ENCODE measurements around the gene NRG4. TPM values are rescaled to one million over a fixed set of nuclear protein-coding genes. Genes with fewer than 3 reads are reported as not detected.

Gene NRG4, protein sequence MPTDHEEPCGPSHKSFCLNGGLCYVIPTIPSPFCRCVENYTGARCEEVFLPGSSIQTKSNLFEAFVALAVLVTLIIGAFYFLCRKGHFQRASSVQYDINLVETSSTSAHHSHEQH
- 1.4 TPM in 1 of 2 replicates, not detected in the other for polyA plus RNA-seq
- 0.81 TPM in 1 of 2 replicates, not detected in the other for polyA minus RNA-seq

DNA sequence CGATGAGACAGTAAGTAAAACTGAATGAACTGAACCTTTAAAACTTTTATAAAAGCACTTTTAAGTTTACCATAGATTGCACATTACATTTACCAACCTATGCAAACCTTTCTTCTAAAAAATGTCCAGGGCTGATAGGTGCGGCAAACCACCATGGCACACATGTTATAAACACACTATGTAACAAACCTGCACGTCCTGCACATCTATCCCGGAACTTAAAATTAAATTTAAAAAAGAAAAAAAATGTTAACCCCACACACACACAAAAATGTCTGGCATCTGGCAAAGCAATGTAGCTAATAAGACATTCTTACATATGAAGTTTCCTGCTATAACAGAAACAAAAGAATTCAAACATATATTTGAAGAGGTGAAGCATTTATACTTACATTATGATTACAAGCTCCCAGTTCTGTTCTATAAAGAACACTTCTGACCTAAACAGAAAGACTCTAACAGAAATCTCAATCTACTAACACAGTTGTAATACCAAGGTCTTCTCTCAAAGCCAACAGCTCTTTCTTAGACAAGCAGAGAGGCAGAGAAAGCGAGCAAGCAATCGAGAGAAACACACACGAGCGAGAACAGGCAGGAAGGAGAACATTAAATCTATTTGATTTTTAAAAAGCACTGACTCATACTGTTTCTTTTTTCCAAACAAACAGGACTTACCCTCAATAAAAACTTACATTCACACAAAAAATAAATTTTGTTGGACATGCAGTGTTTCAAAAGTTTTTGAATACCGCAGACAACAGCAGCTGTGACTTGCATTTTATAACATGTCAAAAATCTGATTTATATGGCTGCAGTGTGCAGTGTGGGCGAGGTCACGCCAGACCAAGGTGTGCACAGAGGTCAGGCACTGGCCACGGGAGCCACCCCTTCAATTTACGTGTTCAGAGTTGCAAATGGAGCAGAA is at the start of gene NRG4:
Gene NRG4 (minus strand): TSS at position 798 of the 925 bp plus-strand sequence. CDS start 1,194 bp downstream, outside the sequence.
- H2AFZ ChIP-seq (ENCODE audit: low read depth, low read length) = no peak within 1 kb of the TSS
- H3K27me3 ChIP-seq (ENCODE audit: insufficient read depth, low read depth, low read length) = no peaks in the 10 kb centered on the region
- H3K9me3 ChIP-seq (ENCODE audit: low read length) = peaks cover 3% of the 10 kb centered on the region
- no peak within 1 kb of the TSS for H3K4me3 ChIP-seq (ENCODE audit: low read length)
- H3K36me3 ChIP-seq (ENCODE audit: insufficient read depth, low read length) = no peaks in the 10 kb centered on the region
- H3K79me2 ChIP-seq (replicated peaks; ENCODE audit: insufficient read depth, low read length) = no peaks in the 10 kb centered on the region
- H3K4me2 ChIP-seq (ENCODE audit: low read length) = no peak within 1 kb of the TSS
- no peak within 1 kb of the TSS for H3K9ac ChIP-seq (ENCODE audit: low read length)
- no peaks in the 10 kb centered on the region for H4K20me1 ChIP-seq (ENCODE audit: insufficient read depth)
- TF ChIP-seq TAF1 (IDR thresholded peaks at IDR 0.05; ENCODE audit: low read depth) (no peak), EZH2 (IDR thresholded peaks at IDR 0.05; ENCODE audit: borderline replicate concordance, insufficient read depth, low read length, poor library complexity, severe bottlenecking) (no peak), MXI1 (conservative IDR thresholded peaks at IDR 0.05; ENCODE audit: poor library complexity, severe bottlenecking) (no peak), SMC3 (conservative IDR thresholded peaks at IDR 0.05; ENCODE audit: poor library complexity) (no peak), EP300 (conservative IDR thresholded peaks at IDR 0.05; ENCODE audit: poor library complexity, severe bottlenecking) (no peak), RAD21 (conservative IDR thresholded peaks at IDR 0.05) (no peak), POLR2AphosphoS5 (IDR thresholded peaks at IDR 0.05) (no peak)
- TF ChIP-seq, protein P1, sequence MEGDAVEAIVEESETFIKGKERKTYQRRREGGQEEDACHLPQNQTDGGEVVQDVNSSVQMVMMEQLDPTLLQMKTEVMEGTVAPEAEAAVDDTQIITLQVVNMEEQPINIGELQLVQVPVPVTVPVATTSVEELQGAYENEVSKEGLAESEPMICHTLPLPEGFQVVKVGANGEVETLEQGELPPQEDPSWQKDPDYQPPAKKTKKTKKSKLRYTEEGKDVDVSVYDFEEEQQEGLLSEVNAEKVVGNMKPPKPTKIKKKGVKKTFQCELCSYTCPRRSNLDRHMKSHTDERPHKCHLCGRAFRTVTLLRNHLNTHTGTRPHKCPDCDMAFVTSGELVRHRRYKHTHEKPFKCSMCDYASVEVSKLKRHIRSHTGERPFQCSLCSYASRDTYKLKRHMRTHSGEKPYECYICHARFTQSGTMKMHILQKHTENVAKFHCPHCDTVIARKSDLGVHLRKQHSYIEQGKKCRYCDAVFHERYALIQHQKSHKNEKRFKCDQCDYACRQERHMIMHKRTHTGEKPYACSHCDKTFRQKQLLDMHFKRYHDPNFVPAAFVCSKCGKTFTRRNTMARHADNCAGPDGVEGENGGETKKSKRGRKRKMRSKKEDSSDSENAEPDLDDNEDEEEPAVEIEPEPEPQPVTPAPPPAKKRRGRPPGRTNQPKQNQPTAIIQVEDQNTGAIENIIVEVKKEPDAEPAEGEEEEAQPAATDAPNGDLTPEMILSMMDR (IDR thresholded peaks at IDR 0.05; ENCODE audit: poor library complexity, severe bottlenecking) = no peak
- TF ChIP-seq, protein P2, sequence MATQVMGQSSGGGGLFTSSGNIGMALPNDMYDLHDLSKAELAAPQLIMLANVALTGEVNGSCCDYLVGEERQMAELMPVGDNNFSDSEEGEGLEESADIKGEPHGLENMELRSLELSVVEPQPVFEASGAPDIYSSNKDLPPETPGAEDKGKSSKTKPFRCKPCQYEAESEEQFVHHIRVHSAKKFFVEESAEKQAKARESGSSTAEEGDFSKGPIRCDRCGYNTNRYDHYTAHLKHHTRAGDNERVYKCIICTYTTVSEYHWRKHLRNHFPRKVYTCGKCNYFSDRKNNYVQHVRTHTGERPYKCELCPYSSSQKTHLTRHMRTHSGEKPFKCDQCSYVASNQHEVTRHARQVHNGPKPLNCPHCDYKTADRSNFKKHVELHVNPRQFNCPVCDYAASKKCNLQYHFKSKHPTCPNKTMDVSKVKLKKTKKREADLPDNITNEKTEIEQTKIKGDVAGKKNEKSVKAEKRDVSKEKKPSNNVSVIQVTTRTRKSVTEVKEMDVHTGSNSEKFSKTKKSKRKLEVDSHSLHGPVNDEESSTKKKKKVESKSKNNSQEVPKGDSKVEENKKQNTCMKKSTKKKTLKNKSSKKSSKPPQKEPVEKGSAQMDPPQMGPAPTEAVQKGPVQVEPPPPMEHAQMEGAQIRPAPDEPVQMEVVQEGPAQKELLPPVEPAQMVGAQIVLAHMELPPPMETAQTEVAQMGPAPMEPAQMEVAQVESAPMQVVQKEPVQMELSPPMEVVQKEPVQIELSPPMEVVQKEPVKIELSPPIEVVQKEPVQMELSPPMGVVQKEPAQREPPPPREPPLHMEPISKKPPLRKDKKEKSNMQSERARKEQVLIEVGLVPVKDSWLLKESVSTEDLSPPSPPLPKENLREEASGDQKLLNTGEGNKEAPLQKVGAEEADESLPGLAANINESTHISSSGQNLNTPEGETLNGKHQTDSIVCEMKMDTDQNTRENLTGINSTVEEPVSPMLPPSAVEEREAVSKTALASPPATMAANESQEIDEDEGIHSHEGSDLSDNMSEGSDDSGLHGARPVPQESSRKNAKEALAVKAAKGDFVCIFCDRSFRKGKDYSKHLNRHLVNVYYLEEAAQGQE (IDR thresholded peaks at IDR 0.05; ENCODE audit: borderline replicate concordance) = no peak
- H3K9me2 ChIP-seq (ENCODE audit: insufficient read depth, low read length) = no peaks in the 10 kb centered on the region
- no peaks in the 10 kb centered on the region for H3F3A ChIP-seq (ENCODE audit: insufficient read depth, low read length, poor library complexity, severe bottlenecking)
- no peak within 1 kb of the TSS for H3K27ac ChIP-seq (ENCODE audit: low read length)

DNA sequence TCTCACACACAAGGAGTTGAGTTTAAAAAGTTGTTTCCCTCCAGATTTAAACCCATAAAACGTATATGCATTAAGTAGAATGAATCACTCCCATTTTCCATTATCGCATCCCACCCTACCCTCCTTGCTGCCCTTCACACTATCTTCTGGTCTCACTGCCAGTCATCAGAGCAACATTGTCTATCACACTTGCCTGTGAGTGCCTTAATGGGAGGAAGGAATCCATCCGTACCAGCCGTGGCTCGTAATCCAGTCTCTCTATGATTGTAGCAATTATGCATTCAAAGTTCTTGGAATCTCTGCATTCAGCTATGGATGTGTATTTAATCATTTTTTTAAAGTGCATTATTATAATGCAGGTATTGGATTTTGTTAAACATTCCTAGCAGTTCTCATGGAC is 49.5 kb upstream of the NRG4 start:
- no peaks in the 10 kb centered on the region for H3K9me2 ChIP-seq (ENCODE audit: insufficient read depth, low read length)
- H3K27me3 ChIP-seq (ENCODE audit: insufficient read depth, low read depth, low read length) = no peaks in the 10 kb centered on the region
- no peak overlapping the region for H3K9ac ChIP-seq (ENCODE audit: low read length)
- no peak overlapping the region for H3K27ac ChIP-seq (ENCODE audit: low read length)
- H3K4me2 ChIP-seq (ENCODE audit: low read length) = no peak overlapping the region
- TF ChIP-seq SMC3 (conservative IDR thresholded peaks at IDR 0.05; ENCODE audit: poor library complexity) (no peak), EP300 (conservative IDR thresholded peaks at IDR 0.05; ENCODE audit: poor library complexity, severe bottlenecking) (no peak), TAF1 (IDR thresholded peaks at IDR 0.05; ENCODE audit: low read depth) (no peak), EZH2 (IDR thresholded peaks at IDR 0.05; ENCODE audit: borderline replicate concordance, insufficient read depth, low read length, poor library complexity, severe bottlenecking) (no peak), RAD21 (conservative IDR thresholded peaks at IDR 0.05) (no peak), MXI1 (conservative IDR thresholded peaks at IDR 0.05; ENCODE audit: poor library complexity, severe bottlenecking) (no peak), POLR2AphosphoS5 (IDR thresholded peaks at IDR 0.05) (no peak)
- TF ChIP-seq, protein P1 (IDR thresholded peaks at IDR 0.05; ENCODE audit: poor library complexity, severe bottlenecking) = no peak
- TF ChIP-seq, protein P2 (IDR thresholded peaks at IDR 0.05; ENCODE audit: borderline replicate concordance) = no peak
- peak overlapping the region; percentile 20 for H3K4me3 ChIP-seq (ENCODE audit: low read length)
- peaks cover 5% of the 10 kb centered on the region for H3F3A ChIP-seq (ENCODE audit: insufficient read depth, low read length, poor library complexity, severe bottlenecking)
- H4K20me1 ChIP-seq (ENCODE audit: insufficient read depth) = no peaks in the 10 kb centered on the region
- no peaks in the 10 kb centered on the region for H3K79me2 ChIP-seq (replicated peaks; ENCODE audit: insufficient read depth, low read length)
- H2AFZ ChIP-seq (ENCODE audit: low read depth, low read length) = no peak overlapping the region
- H3K9me3 ChIP-seq (ENCODE audit: low read length) = no peaks in the 10 kb centered on the region
- H3K36me3 ChIP-seq (ENCODE audit: insufficient read depth, low read length) = no peaks in the 10 kb centered on the region

All from neural cell (in vitro differentiated cells).